G401 (cell line): Measurements from ENCODE around the gene DMRTA2. TPM values are rescaled to one million over a fixed set of nuclear protein-coding genes. Genes with fewer than 3 reads are reported as not detected.
"Not testable (repeated sequence)": the region's sequence is repeated elsewhere in the genome, so short reads cannot be mapped to it uniquely, and the experiment has no call there.

Experiments
- DNase-seq: peaks from one replicate; pipeline ENCODE4 v3.0.0-alpha.2; 2015; ENCODE audit warnings: low spot score
- in situ Hi-C: cut with HindIII; loops from 2 replicates; pipeline ENCODE4 v1.10.0; 2016; ENCODE audit warnings: low sequenced_read_pairs, mixed read lengths
- total RNA-seq: library from RNA; depleted of rRNA; stranded (reverse); fragments of >200 nt; shearing (Covaris generic); gene quantifications from 2 replicates; pipeline ENCODE4 v1.2.3, GENCODE V29; 2014

DMRTA2 gene
- total RNA-seq, 1 experiment from 2014 or later = not detected

DNA sequence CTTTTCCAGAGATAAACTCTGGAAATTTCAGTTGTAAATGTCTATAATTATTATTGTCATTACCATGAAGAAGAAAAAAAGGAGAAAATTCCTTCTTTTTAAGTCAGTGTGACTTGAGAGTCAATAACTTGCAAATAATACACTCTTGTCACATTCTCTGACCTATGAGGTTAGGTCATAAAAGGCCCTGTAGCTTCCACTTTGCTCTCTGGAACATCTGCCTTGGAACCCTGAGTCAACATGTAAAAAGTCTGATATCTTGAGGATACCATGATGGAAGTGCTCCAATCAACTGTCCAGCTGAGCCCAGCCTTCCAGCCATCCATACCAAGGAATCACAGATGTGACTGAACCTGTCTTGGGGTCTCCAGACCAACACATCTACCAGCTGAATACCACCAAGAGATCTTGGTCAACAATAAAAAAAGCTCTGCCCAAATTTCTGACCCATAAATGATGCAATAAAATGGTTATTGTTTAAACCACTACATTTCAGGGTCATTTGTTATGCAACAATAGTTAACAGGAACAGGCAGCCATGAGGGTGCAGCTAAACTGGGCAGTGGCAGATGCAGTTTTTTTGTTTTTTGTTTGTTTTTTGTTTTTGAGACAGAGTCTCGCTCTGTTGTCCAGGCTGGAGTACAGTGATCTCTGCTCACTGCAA lies 10.3 kb downstream of the DMRTA2 start:
- in situ Hi-C loops = no loop called here
- no peak for DNase-seq

DNA sequence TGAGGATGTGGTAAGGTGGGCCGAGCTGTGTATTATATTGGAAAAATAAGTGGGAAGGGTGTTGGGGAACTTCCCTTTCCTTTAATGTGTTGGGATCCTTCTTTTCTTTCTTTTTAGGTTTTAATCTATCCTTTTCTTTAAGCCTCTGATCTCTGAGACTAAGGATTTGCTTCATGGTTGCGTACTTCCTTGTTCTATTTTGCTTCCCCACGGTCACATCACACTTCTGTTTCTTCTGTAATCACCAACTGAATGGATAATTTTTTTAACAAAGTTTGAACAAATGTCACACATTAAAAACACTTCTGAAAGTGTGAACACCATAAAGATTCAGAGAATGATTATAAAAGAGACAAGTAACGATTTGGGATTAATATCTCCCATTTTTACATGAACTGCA lies 17.4 kb downstream of the DMRTA2 start:
- no peak for DNase-seq
- in situ Hi-C loops = no loop called here

- in situ Hi-C loops = no loop called here
- no peak for DNase-seq
These were observed 29.6 kb downstream of the DMRTA2 start for GRCh38 chr1:50393522-50394120.

GRCh38 chr1:50381551-50381950 lies 41.7 kb downstream of the DMRTA2 start:
- in situ Hi-C loops, DNase-seq: not testable (repeated sequence)

DNA sequence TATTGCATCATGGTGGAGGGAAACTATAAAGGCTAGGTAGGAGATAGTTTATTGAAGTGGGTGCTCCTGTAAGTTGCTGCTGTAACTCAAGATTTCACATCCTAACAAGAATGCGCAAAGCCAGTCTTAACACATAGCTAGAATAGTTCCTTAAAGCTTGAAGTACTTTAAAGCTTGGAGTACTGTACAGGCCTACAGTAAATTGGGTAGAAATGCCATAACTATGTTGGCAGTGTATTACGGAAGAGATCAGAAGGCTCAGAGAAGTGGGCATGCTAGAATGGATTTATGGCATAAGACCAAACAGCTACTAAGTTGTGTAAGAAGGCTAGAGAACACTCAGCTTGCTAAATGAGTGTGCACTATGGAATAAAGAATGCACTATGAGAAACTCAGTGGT lies 44.5 kb downstream of the DMRTA2 start:
- DNase-seq = no peak
- in situ Hi-C loops = no loop called here

DNA sequence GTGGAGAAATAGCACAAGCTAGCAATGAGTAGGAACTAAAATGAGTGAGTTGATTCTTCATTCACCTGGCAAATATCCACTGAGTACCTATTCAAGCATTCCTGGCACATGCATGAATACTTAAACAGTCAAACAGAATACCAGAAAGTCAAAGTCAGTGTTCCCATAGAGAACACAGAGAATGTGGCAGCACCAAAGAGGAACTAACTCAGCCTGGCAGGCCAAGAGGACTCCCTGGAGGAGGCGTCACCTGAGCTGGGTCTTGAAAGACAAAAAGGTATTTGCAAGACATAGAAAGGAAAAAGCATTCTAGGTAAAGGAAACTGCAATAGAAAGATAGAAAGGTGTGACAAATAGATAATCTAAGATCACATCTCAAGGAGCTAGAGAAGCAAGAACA lies 49.7 kb downstream of the DMRTA2 start:
- DNase-seq = no peak
- in situ Hi-C loops = no loop called here

GRCh38 chr1:50371749-50372148 lies 51.5 kb downstream of the DMRTA2 start:
- DNase-seq = no peak
- in situ Hi-C loops = no loop called here

- DNase-seq = no peak
- in situ Hi-C loops = no loop called here
These were observed 53.4 kb downstream of the DMRTA2 start for GRCh38 chr1:50369830-50370229.

DNA sequence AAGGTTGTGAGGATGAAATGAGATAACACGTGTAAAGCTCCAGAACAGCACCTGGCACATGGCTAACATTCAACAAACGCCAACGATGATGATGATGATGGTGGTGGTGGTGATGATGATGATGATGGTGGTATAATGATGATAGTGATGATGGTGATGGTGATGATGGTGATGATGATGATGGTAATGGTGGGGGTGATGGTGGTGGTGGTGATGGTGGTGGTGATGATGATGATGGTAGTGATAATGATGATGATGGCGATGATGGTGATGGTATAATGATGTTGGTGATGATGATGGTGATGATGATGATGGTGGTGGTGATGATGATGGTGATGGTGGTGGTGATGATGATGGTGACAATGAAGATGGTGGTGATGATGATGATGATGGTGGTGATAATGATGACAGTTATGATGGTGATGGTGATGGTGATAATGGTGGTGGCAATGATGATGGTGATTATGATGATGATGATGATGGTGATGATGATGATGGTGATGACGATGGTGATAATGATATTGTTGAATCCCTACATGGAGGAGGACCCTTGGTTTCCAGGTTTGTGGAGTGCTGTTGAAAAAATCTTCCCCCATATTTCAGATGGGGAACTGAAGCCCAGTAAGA lies 54.1 kb downstream of the DMRTA2 start:
- in situ Hi-C loops = no loop called here

GRCh38 chr1:50368179-50369007 lies 54.9 kb downstream of the DMRTA2 start:
- DNase-seq = peak; percentile 32
- in situ Hi-C loops = no loop called here

More for the DNA sequence above, 54.1 kb downstream of the DMRTA2 start:
- DNase-seq = no peak
